GM11168 (cell line): ENCODE results near the gene MFSD12.
"Not testable (repeated sequence)": the region's sequence is repeated elsewhere in the genome, so short reads cannot be mapped to it uniquely, and the experiment has no call there.

Experiments used
- in situ Hi-C: fragments of 300-500 bp; cut with MboI; formaldehyde crosslinking; loops from one replicate; pipeline ENCODE4 v1.12.0; 2022; ENCODE audit warnings: low sequenced_read_pairs; ENCODE audit not compliant: unreplicated experiment

Gene MFSD12

DNA sequence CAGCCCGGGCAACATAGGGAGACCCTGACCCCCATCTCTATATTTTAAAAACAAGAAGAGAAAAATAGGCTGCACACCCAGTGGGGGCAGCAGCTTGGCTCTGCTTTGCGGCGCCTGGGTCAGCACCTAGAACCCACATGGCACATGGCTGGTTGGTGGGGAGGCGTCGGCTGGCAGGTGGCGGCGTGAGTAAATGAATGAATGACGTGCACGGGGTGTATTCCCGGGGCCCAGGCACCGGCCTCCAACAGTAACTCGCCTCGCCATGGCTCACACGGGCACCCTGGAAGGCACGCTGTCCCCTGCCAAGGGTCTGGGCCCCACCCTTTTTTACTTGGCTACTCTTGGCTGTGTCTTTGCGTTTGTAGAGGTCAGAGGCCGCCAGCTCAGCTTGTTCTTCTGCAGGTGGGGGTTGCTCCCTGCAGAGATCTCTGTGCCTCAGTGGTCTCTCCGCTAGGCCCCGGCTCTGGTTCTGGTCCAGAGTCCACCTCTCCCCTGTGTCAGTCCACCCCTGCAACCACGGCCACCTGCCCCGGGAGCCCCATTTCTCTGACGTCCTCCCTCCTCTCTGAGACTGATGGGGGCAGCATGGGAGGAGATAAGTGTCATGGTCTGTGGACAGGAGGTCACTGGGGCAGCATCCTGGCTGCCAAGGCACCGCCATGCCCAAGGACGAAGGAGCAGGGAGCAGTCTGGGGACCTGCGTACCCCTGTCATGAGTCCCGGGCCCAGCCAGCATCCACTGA, 45.7 kb downstream of the MFSD12 start:
- in situ Hi-C loops = no loop called here

DNA sequence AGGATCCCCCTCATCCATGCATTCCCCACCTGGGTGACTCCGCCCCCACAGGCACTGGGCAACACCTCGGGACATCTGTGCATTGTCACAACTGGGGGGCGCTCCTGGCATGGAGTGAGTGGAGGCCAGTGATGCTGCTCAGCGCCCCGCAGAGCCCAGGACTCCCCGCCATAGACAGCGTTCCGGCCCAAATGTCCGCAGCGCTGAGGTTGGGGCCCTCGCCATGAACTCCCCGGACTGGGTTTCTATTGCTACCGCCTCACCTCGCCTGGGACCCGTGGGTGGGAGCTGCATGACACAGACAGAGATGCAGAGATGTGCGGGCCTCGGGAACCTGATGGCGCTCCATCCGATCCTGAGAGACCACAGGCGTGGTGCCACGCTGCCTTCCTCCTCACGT, 46.7 kb downstream of the MFSD12 start:
- in situ Hi-C loops = no loop called here

DNA sequence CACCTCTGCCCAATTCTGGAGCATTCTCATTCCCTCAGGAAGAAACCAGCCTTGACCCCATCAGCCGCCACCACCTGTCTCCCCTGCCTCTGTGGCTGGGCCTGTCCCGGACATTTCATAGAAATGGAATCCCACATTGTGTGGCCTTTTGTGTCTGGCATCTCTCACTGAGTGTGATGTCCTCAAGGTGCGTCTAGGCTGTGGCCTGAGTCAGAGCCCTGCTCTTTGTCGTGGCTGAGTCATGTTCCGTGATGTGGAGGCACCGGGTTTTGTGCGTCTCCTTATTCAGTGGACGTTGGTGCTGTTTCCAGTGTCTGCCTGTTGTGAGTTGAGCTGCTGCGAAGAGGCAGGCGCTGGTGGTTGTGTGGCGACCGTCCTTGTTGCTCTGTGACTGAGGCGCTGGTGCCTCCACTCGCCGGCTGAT, 47.8 kb downstream of the MFSD12 start:
- in situ Hi-C loops = no loop called here

DNA sequence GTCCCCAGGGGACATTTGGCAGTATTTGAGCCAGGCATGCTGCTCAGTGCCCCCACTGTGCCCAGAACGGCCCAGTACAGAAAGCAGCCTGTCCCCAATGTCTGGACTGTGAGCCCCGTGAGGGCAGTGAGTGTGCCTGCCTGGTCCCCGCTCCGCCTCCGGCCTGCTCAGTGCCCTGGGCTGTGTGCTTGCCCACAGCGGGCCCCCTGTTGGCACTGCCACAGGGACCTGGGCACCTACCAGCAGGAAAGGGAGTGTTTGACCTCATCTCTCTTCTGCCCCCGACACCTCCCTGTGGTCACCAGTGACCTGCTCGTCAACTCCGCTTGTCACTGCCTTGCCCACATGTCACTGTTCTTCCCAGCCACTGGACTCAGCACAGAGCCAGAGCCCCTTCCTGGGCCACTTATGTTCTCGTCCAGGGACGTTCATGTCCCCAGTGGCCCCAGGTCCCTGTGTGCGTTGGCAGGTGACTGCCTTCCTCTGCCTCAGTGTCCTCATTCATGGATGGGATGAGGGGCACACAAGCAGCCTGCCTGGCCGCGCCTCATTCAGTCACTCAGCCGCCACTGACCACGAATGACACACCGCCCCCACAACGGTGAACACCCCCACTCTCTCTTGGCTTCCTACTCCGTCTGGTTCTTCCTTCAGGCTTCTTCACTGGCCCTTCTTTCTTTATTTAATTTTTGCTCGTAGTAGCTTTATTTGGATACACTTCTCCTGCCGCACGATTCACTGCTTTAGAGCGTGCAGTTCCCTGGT, 48.4 kb downstream of the MFSD12 start:
- in situ Hi-C loops = no loop called here

DNA sequence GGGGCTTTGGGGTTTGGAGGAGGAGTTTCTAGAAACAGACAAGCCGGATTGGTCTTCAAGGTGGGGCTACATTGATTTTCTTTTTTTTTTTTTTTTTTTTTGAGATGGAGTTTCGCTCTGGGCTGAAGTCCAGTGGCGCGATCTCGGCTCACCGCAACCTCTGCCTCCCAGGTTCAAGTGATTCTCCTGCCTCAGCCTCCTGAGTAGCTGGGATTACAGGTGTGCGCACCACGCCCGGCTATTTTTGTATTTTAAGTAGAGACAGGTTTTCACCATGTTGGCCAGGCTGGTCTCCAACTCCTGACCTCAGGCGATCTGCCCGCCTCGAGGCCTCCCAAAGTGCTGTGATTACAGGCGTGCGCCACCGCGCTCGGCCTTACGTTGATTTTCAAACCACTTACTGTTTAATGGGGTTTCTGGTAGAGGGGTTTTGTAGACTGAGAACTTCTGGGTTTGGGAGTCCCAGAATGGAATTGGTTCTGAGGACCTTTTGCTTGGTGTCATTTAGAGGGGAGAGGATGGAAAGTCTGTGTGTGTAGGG, 49.2 kb downstream of the MFSD12 start:
- in situ Hi-C loops = not testable (repeated sequence)

DNA sequence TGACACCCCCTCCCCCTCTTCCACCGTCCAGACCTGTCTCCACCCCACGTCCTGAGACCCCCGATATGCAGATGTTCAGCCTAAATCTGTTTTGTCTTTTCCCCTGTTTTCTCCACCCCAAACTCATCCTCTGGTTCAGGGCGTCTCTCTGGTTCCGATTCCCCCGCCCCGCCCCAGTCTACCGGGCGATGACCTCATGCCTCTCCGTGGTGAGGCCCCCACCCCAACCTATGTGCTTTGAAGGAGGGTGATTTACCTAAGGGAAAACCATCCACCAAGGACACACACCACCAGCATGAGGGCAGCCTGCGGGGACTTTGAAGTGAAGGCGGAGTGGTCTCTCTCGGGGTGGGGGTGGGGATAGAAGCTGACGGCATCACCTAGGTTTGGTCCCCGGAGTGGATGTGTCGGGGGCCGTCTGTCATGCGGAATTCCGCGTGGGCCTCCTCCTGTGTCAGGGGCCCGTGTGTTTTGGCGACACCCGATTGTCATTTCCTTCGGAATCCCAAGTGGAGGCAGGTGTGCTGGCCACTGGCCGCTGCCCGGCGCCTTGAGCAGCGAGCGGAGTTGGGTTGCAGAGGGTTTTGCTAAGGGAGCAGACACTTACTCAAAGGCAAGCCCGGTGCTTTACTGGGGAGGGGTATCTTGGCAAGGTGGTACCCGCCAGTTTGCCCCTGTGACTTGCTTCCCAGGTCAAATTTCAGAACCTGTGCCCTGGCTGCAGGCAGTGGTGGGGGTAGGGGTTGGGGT, 49.8 kb downstream of the MFSD12 start:
- in situ Hi-C loops = no loop called here

DNA sequence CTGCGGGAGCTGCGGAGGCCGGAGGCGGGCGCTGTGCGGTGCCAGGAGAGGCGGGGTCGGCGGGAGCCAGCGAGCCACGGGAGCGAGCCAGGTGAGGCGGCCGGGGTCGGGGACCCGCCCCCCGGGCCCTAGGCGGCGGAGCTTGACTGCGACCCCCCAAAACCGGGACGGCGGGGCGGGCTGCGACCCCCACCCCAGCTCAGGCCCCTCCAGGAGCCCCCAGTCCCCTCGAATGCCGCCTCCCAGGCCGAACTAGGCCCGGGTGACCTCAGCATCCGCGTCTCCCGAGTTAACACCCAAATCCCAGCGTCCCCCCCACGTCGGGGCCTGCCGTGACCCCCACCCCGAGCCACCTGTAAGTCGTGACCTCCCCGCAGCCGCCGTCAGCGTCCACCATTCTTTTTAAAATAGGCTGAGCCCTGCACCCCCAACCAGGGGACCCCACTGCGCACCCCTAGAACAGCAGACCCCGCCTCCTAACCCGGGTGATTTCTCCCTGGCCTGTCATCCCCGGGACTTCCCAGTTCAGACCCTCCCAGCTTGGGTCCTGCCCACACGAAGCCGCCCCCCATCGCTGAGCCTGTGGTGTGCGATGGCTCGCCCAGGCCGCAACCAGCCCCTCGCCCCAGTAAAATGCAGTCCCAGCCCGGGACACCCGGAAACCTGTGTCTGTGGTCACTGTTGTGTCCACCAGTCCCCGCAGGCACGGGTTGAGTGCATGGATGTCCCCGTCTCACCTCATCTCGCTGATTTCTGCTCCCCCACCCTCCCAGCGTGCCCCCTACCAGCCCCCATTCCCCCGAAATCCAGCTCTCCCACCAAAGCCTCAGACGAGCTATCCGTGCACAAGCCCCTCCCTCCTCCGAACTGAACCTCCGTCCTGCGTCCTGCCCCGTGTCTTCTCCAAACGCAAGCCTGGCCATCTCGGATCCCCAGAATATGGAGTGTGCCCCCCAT, 50.7 kb downstream of the MFSD12 start:
- in situ Hi-C loops = no loop called here

DNA sequence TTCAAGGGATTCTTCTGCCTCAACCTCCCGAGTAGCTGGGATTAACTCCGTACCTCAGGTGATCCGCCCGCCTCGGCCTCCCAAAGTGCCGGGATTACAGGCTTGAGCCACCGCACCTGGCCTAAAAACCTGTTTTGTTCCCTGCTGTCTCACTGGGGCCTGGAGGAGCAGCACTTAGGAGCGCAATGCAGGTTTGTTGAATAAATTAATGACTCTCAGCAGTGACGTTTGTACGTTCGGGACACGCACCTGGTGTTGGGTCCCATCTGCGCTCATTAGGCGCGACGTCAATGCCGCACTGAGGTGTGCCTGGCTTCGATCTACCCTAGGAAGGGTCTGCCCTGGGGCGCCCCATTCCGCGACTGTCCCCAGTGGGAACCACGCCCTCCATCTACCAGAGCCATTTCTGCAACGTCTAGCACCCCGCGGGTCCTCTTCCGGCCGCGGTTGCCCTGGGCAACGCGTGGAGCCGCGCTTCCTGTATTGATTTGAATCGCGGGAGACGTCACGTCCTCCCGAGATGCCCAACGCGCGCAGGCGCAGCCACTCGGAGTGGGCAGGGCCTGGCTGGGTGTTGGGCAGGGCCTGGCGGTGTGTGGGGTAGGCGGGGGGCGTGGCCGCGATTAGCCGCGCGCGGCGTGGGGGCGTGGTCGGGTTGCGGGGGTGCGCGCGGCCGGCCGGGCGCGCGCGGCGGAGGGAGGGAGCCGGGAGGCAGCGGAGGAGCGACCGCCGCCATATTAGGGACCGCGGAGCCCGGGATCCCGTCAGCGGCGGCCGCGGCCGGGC, 51.6 kb downstream of the MFSD12 start, which contains the start of gene FZR1:
Gene FZR1, plus strand, starts transcription at position 714 of the 786 bp plus-strand sequence. CDS start 16,679 bp downstream, outside the sequence.
- in situ Hi-C loops = no loop called here

DNA sequence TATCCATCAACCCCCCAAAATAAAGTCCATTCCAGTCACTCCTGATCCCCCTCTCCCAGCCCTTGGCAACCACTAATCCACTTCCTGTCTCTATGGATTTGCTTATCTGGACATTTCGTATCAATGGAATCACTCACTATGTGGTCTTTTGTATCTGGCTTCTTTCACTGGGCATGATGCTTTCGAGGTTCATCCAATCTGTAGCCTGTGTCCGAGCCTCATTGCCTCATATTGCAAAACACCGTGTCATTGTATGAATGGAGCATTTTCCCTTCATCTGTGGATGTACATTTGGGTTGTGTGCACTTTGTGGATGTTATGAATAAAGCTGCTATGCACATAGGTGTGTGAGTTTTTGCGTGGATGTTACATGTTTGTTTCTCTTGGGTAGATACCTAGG, 52.7 kb downstream of the MFSD12 start:
- in situ Hi-C loops = no loop called here

DNA sequence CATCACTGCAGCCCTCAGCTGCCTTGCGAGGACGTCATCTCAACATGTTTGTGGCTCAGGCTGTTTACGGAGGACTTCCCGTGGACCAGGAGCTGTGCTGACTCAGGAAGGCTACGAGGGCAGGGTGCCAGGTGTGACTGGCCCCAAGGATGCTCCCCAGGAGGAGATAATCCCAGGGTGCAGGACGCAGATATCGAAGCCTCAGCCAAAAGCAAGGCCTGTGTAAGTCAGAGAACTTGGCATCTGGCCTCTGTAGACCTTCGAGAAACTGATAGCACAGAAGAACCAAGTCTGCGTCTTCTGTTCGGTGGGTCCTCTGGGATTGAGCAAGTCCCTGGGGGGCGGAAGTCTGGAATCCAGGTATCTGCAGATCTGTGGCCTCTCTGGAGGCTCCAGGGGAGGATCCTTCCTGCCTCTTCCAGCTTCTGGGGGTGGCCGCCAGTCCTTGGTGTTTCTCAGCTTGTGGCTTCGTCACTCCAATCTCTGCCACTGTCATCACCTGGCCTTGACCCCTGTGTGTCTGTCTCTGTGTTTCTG, 54.3 kb downstream of the MFSD12 start:
- in situ Hi-C loops = no loop called here

DNA sequence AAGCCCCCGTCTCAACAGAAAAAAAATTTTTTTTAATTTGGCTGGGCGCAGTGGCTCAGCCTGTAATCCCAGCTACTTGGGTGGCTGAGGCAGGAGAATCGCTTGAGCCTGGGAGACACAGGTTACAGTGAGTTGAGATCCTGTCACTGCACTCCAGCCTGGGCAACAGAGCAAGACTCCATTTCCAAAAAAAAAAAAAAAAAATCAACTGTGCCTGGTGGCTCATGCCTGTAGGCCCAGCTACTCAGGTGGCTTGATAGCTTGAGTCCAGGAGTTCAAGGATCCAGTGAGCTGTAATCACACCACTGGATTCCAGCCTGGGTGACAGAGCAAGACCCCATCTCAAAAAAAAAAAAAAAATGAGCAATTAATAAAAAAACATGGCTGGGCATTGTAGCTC, 55.6 kb downstream of the MFSD12 start:
- in situ Hi-C loops = no loop called here

DNA sequence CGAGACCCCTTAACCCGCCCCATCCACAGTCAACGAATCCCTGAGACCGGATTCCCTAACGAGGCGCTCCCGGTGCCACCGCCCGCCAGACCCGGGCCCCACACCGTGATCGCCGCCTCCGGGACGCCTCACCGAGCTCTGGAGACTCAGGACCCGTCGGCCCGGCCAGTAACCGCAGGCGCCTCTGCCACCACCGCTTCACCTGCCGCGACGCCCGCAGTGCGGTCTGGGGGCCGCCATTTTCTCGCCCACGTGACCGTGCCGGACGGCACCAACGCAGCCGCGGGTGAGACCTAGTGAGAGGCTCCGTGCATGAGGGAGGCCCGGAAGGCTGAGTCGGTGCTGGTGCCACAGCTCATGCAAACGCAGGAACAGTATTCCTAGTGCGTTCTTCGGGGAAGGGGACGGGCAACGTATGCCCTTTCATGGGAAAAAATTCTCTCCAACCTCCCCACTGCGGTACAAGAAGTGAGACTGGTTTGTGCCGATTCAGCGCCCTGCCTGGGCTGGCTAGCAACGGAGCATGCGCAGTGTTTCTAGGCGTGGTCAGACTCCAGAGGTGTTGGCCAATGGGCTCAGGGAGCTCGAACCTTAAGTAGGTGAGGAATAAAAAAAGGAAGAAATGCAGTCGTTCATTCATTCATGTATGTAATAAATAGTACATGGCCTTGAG, 56.8 kb downstream of the MFSD12 start, which contains the start of gene DOHH:
Gene DOHH, minus strand, starts transcription at position 246 of the 673 bp plus-strand sequence. CDS start 3,860 bp downstream, outside the sequence.
- in situ Hi-C loops = no loop called here

DNA sequence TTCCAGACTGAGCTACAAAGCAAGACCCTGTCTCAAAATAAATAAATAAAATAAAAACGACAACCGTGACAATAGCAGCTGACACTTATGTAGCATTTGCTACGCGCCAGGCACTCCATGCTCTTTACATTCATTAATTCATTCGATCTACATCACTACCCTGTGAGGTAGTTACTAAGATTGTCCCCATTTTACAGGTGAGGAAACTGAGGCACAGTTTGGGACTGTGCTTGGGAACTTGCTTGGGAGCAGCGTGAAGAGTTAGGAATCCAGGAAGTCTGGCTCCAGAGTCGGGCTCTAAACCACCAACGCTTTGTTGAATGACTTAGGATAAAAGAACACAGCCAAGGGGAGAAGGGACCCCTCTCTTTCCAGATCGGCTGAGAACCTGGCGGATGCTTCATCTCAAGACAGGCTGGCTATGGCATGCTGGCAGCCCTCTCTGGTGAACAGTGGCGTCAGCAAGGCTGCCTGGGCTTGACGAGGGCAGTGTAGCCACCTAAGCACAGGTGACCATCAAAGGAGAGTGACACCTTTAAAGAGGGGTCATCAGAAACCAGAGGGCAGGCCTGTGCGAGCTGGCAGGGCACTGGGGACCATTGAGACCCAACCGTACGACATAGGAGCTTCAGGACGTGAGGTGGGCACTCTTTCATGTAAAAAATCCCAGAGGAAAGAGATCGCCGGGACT, 57.5 kb downstream of the MFSD12 start:
- in situ Hi-C loops = no loop called here

DNA sequence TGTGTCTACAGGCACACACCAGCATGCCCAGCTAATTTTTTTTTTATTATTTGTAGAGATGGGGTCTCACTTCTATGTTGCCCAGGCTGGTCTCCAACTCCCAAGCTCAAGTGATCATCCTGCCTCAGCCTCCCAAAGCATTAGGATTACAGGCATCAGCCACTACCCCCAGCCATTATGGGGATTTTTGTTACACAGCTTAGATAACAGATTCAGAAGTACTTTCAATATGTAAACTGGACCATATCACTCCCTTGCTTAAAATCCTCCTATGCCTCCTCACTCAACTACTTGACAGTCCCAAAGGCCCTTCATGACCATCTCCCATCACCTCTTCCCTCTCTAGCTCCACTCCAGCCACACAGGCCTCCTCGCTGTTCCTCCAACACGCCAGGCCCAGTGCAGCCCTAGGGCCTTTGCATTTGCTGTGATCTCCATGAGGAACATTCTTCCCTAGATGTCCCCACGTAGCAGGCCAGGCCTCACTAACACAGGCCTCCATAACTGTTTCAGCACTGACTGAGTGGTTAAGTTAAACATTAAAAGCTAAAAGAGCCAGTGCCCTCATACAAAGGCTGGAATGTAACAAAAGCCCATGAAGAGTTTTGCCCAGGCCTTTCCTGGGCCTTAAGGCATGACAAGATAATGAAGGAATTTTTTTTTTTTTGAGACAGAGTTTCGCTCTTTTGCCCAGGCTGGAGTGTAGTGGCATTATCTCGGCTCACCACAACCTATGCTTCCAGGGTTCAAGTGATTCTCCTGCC, 59.4 kb downstream of the MFSD12 start:
- in situ Hi-C loops = no loop called here

DNA sequence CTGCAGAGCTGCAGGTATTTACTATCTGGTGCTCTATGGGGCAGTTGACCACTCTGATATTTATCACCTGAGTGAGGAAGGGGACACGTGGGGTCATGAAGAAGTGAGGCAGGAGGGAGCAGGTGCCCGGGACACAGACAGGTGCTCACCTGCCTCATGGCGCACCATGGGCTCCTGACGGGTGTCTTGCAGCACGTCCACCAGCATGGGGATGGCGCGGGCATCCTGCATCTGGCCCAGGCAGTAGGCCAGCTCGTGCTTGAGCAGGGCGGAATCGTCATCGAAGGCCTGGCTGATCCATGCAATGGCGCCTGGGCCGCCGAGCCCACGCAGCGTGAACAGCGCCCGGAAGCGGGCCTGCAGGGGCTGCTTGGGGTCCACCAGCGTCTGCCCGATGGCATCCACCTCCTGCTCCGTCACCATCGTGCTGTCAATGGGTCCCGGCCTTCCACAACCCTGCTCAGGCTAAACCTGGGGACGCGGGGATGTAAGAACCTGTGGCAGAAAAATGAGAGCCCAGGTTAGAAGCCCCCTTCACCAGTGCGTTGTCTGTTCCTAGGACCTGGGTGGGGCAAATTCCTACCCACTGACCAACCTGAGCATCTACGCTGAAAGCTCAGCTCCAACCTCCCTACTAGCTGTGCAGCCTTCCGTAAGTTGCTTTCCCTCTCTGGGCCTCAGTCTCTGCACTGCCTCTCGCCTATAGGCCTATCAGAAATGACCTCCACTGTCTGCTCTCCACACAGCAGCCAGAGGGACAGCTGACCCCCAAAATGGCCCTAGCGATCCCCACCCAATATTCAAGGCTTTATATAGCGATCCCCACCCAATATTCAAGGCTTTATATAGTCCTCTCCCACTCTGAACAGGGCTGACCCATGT, 60.8 kb downstream of the MFSD12 start:
- in situ Hi-C loops = no loop called here

DNA sequence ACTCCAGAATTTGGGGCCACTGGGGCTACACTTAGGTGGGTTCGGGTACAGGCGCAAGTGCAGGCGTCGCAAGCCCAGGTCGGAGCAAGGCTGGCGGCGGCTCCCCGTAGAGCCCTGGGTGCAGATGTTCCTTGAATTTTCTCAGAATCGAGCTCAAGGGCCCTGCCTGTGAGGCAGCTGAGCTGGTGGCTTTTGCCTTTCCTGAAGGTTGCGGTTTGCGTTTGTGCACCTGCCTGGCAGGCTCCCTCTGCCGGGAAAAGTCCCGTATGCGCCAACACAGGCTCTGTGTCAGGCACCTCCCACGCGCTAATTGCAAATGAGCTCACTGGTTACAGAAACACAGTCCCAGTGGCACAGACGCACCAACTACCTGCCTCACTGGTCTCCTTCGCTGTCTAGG, 62.8 kb downstream of the MFSD12 start:
- in situ Hi-C loops = no loop called here
